ENCODE results near the gene SPTBN4.
"Not testable (repeated sequence)": the region's sequence is repeated elsewhere in the genome, so short reads cannot be mapped to it uniquely, and the experiment has no call there.

Gene SPTBN4

DNA sequence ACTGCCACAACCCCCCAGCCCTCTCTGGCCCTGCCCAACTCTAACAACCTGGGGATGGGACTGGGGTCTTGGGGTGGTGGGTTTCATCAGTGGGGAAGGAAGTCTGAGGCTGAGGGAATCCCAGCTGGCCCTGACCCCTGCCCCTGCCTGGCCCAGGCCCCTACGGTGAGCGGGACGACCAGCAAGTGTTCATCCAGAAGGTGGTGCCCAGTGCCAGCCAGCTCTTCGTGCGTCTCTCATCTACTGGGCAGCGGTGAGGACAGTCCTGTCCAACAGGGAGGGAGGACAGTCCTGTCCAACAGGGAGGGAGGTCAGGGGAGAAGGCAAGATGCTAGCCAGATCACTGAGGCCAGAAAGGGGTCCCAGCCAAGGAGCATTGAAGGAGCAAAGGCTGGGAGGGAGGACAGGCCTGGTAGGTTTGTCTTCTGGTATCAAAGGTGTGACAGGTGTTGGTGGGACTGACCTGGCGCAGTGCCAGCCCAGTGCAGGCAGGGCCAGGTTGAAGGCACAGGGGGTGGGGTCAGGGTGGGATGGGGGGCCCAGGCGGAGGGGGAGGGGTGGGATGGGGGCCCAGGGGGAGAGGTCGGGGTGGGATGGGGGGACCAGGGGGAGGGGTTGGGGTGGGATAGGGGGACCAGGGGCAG, 122.2 kb downstream of the SPTBN4 start:
- no peak for DNase-seq (ENCODE audit: low spot score)

- DNase-seq (ENCODE audit: low spot score) = no peak
Measured at GRCh38 chr19:40589591-40590429, 123.0 kb downstream of the SPTBN4 start.

DNA sequence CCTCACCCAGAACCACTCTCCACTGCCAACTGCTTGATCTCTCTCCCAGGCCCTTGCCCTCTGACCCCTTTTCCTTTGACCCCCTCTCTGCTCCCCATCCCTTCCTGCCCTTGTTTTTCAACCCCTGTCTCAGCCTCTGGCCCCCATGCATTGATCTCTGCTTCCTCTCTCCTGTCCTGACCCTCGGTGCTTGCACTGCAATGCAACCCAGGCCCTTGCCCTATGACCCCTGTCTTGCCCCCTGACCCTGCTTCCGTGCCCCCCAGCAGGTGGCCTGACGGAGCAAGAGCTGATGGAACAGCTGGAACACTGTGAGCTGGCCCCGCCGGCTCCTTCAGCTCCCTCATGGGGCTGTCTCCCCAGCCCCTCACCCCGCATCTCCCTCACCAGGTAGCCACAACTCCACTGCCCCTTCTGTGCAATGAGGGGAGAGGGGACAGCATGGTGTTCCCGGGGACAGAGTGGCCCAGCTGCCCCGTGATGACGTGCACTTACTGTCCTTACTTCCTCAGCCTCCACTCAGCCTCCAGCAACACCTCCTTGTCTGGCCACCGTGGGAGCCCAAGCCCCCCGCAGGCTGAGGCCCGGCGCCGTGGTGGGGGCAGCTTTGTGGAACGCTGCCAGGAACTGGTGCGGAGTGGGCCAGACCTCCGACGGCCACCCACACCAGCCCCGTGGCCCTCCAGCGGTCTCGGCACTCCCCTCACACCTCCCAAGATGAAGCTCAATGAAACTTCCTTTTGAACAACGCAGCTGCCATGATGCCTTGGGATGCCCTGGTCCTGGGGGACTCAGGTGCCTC, 123.9 kb downstream of the SPTBN4 start:
- DNase-seq (ENCODE audit: low spot score) = no peak

GRCh38 chr19:40591724-40592123, 124.9 kb downstream of the SPTBN4 start:
- DNase-seq (ENCODE audit: low spot score) = not testable (repeated sequence)

DNA sequence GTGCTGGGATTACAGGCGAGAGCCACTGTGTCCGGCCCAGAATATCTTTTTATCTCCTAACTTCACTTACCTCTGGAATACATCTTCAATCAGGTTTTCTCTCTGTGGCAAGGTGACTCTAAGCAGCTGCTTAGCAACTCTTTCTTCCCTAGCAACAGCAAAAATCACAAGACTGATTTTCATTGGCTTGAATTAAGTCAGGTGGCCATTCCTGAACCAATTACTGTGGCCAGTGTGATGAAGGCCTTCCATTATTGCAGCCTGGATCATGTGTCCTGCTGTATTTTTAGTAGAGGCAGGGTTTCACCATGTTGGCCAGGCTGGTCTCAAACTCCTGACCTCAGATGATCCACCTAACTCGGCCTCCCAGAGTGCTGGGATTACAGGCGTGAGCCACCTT, 125.4 kb downstream of the SPTBN4 start:
- DNase-seq (ENCODE audit: low spot score) = peak; percentile 69

DNA sequence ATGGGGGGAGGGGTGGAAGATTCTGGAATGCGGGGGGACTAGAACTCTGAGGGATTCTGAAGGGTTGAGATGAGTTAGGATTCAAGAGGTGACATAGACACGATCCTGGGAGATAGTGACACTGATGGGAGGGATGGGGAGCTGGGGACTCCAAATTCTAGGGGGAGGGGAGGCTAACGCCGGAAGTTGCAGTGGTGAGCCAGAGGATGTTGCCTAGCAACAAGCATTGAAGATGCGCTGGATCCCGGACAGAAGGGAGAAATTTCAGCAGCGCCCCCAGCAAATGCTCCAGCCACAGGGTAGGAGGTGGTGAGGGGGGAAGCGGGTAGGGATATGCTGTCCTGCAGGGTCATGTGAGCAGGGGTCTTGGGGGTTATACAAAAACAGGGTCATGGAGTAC, 127.5 kb downstream of the SPTBN4 start:
- peak; percentile 74 for DNase-seq (ENCODE audit: low spot score)

DNA sequence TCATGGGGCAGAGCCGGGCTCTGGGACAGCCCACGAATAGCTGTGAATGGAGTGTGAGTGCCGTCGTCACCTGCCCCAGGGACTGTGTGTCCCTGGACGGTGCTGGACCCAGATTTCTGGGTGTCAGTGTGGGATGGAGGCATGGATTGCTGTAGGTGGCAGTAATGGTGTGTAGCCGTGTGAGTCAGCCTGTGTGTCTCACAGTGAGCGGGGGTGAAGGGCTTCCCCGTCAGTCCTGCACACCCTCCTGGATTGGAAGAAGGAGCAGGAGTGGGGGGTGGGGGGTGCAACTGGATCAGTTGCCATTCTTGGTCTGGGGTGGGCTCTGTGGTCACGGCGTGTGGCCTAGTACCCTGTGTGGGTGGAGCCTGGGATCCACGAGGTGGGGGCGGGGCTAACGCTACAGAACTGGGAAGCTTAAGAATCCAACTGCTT, 127.9 kb downstream of the SPTBN4 start:
- DNase-seq (ENCODE audit: low spot score) = peak; percentile 82

DNA sequence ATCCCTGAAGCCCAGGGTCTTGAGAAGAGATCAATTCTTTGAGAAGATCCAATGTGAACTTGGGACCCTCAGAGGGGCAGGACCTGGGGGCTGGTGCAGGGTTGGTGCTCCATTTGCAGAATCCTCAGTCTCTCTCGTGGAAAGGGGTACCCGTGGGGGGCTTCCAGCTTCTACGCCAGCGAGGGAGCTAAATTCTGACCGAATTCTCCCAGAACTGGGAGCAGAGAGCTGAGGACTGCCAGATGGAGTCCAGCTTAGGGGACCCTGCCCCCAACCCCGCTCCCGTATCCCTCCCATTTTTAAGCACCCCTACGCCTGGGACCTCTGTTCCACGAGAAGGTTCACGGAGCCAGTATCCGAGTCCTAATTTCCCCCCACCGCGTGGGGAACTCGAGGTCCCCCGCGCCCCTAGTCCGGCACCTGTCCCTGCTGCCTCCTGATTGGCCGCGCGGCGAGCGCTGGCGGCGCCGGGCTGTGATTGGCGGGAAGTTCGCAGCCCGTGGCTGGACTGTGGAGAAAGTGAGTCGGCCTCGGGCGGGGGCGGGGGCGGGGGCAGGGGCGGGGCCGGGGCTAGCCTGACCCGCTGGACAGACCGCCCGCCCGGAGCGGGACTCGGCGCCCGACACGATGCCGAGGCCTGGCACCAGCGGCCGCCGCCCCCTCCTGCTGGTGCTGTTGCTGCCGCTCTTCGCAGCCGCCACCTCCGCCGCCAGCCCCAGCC, 130.0 kb downstream of the SPTBN4 start:
- DNase-seq (ENCODE audit: low spot score) = peak; percentile 85

DNA sequence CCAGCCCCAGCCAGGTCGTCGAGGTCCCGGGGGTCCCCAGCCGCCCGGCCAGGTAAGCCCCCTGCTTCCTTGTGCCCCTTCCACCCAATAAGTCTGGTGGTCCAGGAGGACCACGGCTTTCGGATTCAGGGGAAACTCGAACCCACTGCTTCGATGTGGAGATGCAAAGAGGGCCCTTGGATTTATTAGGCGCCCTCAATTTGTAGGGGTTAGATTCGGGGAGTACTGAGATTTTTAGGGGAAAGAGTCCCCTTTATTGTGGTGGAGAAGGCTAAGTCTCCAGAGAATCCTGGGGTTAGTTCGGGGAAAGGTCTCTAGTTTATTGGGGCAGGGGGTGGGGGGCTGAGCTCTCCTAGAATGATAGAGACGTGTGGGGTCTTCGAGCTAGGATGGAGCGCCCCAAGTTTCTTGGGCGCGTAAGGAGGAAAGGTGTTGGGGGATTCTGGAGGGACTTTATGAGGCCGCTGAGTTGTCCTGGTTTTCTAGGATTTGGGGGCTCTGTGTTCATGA, 130.6 kb downstream of the SPTBN4 start:
- DNase-seq (ENCODE audit: low spot score) = no peak

DNA sequence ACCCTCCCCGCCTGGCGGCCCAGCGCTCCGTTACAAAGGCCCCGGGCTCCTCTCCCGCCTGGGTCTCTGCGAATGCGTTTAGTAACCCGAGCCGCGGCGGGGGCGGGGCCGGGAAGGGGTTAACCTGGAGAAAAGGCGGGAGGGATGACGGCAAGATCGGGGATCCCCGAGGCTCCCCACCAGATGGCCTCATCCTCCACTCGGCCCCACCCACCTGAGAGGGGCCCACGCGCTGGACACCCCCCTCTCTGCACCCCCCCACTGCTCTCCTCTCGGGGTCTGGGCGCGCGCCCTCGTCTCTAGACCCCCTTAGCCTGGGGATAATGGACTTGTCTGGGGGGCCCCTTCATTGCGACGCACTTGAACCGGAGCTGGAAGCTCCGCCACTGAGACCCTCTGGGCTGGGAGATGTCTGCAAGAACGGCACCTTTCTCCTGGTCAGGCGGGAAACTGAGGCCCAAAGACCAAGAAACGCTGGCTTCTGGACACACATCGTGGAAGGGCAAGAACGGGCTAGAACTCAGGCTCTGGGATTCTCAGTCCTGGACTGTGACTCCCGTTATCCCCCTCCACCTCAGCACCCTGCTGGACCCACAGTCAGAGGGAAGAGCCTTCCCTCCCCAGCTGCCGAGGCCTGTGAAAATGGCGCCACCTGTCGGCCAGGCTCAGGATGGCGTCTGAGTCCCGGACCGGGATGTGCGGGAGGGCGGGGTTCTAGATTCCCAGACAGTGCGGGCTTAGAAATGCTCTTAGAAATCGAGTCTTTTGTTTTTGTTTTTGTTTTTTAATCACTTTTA, 131.5 kb downstream of the SPTBN4 start:
- peak; percentile 92 for DNase-seq (ENCODE audit: low spot score)

GRCh38 chr19:40598918-40599307, 132.1 kb downstream of the SPTBN4 start:
- no peak for DNase-seq (ENCODE audit: low spot score)

DNA sequence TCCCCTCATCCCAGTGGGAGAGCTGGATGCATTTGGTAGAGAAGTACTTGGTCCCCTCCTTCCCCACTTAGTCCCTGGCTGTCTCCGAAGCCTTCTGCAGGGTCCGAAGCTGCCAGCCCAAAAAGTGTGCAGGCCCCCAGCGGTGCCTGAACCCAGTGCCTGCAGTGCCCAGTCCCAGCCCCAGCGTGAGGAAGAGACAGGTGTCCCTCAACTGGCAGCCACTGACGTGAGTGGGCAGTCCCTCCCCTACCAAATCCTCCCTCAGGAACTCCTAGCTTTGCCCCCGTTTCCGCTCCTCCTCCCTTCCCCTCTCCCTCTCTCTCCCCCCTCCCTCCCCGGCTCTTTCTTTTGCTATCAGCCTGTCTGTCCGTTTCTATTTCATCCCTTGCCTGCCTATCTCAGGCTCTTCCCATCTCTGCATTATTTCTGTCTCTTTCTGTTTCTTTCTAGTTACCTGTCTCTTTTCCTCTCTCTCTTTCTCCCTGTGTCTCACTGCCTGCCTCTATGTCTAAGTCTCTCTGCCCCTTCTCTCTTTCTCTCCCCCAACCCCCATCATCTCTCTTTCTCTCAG, 132.6 kb downstream of the SPTBN4 start:
- no peak for DNase-seq (ENCODE audit: low spot score)

DNA sequence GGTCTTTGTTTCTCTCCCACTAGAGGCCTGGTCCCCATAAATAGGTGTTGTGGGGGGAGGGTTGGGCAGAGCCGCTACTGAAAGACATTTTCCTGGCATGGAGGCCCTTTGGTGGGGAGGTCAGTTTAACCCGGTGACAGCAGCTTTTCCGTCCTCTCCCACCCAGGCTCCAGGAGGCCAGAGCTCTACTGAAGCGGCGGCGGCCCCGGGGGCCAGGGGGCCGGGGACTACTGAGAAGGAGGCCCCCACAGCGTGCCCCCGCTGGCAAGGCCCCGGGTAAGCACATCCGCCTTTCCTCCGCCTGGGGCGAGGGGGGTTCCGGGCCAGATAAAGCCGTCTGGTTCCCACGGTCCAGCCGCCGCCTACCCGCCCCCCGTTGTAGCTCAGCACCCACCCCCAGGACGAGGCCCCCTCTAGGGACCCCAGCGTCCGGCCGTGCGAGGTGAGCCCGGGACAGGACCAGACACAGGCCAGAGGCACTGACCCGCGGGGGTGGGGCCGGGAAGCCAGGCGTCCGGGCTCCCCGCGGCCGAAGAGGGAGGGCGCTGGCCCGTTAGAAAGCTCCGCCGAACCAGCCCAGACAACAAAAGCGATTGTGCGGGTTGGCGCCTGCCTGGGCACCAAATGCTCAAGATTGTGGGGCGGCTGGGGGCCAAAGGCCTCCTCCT, 133.2 kb downstream of the SPTBN4 start:
- no peak for DNase-seq (ENCODE audit: low spot score)

GRCh38 chr19:40600570-40601133, 133.9 kb downstream of the SPTBN4 start:
- no peak for DNase-seq (ENCODE audit: low spot score)

GRCh38 chr19:40601134-40601974, 134.6 kb downstream of the SPTBN4 start, which contains the start of gene LTBP4:
Gene LTBP4, plus strand, starts transcription at chr19:40601369. Its CDS starts 19 bp downstream, at chr19:40601388.
- DNase-seq (ENCODE audit: low spot score) = peak; percentile 57

DNA sequence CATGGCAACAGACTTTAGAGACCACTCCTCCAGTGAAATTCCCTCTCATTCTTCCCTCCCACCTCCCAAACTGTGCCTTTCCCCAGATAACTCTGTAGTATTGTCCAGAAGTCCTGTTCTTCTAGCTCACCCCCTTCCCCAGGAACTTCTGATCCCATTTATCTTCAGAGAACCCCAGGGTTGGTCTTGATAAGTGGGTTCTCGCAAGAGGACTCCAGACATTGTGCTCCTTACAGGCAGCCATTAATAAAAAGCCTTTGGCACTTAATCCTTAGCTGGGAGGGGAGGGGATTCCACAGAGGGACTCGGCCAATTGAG, 136.2 kb downstream of the SPTBN4 start:
- no peak for DNase-seq (ENCODE audit: low spot score)

- peak; percentile 99 for DNase-seq (ENCODE audit: low spot score)
Measured at GRCh38 chr19:40603389-40604170, 136.8 kb downstream of the SPTBN4 start.

GRCh38 chr19:40604171-40604646, 137.4 kb downstream of the SPTBN4 start:
- no peak for DNase-seq (ENCODE audit: low spot score)

Measured in hepatic stellate cell (primary cell).